Umbilical cord (tissue), 2 donors: Measurements from ENCODE around the gene DPP6. TPM values are rescaled to one million over a fixed set of nuclear protein-coding genes. Genes with fewer than 3 reads are reported as not detected.

Experiments
- DNase-seq: peaks from one replicate; pipeline ENCODE4 v3.0.0-alpha.2; 2015; ENCODE audit warnings: low spot score
- total RNA-seq: library from RNA; depleted of rRNA; stranded (reverse); fragments of >200 nt; gene quantifications from one replicate; pipeline ENCODE4 v1.2.3, GENCODE V29; 2014; ENCODE audit warnings: low replicate concordance; ENCODE audit not compliant: insufficient read depth

Gene DPP6
- total RNA-seq, 1 donor from 2014 or later: 1.2 TPM

DNA sequence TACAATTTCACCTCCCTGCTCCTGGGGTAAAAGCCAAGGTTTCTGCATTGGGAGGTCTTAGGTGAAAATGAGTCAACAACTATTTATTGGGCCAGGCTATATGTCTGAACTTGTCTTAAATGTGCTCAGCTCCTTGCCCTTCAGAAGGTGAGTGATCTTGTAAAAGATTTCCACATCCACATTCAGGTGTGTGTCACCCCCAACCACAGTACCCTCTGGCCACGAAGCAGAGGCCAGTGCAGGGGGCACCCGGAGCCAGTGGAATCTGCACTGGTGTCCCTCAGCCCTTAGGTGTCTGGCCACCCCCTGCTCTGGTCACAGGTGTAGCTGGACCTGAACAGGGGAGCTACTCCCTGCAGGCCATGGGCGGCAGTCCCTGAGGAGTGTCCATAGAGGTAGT lies 752.3 kb downstream of the DPP6 start:
- DNase-seq: no peak

DNA sequence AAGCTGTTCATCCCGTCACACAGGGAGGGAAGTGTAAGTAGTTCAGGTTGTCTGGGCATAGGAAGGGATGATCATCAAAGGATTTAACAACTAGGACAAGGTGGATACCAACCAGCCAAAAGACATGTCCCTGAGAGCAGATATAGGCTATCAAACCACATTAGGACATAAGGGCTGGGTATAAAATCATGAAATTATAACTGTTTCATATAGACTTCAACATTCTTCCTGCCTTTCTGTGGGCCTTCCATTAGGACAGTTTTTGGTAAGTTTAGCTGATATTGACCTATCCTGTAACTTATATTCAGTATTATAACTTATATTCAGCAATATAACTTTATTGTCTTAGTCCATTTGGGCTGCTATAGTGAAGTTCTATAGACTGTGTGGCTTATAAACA lies 759.8 kb downstream of the DPP6 start:
- no peak for DNase-seq

DNA sequence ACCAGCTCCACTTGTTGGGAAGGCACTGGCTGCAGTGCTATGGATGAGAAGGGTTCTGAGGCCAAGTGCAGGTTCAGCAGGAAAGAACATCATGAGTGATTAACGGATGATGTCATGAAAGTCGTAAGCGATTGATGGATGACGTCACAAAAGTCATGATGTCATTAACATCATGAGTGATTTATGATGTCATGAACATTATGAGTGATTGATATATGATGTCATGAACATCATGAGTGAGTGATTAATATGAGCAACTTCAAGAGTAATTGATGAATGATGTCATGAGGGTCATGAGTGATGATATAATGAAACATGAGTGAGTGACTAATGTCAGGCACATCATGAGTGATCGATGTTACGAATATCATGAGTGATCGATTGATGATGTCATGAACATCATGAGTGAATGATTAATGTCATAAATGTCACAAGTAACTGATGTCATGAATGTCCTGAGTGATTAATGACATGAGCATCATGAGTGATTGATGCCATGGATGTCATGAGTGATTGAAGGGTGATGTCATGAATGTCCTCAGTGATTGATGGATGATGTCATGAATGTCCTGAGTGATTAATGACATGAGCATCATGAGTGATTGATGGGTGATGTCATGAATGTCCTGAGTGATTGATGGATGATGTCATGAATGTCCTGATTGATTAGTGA lies 765.2 kb downstream of the DPP6 start:
- no peak for DNase-seq

DNA sequence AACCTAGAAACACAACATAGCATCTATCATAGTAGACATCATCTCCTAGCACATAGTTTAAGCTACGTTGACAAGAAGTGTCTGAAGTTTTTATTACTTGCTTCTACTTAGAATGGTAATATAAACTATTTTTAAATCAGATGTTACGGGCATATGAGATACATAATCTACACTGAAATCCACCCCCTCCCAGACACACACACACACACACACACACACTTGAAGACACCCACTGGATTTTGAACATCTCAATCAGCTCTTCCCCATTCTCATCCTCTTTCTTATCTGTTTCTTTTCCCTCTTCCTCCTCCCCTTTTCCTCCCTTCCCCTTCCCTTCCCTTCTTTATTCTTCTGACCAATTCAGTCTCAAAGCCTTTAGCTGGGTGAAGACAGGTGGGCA lies 774.8 kb downstream of the DPP6 start:
- no peak for DNase-seq

DNA sequence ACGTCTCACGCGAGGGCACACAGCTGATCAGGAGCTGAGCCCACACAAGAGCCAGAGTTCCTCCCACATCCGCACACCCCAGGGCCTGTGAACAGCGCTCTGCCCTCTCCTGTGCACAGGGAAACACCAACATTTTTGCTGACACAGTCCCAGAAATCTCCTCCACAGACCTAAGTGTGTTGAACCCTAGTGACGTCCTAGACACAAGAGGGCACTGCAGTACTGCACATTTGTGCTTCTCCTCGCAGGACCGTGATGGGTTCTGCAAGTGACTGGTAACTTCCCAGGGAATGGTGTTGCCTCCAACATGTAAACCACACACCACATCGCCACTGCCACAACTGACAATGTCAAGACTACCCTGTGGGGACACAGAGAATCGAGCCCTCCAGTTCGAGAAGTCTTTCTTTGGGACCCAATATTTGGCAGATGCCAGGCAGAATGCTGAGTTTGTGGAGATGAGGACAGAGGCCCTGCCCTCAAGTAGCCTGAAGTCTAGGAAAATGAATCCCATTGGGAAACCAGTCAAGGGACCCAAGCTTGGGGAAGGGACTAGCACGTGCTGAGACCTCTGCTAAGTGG lies 780.5 kb downstream of the DPP6 start:
- DNase-seq: no peak

DNA sequence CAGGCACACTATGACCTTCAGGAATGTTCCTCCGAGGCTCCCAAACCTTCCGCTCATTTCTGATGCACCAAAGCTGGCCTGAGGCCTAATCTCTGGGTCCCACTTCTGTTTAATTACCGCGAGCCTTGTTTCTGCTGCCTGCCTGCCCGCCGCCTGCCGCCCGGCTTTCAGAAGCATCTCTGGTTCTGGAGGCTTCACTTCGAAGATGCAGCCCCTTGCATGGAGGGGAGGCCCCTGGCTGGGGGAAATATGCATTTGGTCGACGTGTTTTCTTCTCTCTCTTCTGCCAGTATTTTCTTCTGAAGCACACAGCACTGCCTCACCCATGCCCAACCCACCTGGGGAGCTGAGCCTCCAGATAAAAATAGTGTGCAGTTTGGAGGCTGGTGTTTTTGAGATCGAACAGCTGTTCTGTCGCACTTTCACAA lies 783.8 kb downstream of the DPP6 start:
- no peak for DNase-seq

DNA sequence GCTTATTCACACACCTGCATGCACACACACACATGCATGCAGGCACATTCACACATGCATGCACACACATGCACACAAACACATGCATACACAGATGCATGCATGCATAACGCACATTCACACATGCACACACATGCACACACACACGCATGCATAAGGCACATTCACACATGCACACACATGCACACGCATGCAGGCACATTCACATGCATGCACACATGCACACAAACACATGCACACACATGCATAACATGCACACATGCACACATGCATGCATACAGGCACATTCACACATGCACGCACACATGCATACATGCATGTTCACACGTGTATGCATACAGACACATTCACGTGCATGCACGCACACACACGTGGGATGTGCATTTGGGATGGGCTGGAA lies 784.9 kb downstream of the DPP6 start:
- DNase-seq: no peak

DNA sequence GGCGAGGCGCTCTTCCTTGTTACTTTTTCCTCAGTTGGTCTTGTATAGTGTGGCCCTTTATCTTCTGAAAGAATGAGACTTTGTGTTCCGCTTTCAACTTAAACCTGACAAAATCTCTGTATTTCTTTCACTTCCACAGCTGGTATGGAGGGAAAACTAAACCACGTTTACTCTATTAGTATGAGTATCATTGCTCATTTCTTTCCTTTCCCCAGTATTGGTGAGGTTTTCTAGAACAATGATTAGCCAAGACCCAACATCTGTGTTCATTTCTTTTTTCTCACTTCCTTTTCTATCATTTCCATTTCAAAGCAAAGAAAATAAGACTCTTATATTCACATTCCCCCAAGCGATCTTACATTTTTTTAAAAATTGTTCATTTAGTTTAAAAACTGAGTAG lies 785.4 kb downstream of the DPP6 start:
- no peak for DNase-seq

DNA sequence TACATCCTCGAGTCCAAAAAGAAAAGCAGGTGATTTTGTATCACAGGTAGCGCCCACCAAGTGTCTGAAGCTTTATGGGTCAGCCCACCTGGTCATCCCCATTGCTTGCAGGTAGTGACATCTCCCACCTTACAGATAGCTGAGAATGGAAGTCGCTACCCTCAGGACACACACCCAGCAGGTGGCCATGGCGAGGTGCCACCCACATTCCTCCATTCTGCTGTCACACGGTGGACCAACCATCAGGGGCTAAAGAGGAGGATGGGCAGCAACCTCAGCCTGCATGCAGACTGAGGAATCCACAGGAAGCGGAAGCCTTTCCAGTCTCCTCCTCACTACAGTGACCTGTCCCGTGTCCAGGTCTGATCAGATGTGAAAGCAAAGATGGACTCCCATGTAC lies 787.9 kb downstream of the DPP6 start:
- DNase-seq: no peak

DNA sequence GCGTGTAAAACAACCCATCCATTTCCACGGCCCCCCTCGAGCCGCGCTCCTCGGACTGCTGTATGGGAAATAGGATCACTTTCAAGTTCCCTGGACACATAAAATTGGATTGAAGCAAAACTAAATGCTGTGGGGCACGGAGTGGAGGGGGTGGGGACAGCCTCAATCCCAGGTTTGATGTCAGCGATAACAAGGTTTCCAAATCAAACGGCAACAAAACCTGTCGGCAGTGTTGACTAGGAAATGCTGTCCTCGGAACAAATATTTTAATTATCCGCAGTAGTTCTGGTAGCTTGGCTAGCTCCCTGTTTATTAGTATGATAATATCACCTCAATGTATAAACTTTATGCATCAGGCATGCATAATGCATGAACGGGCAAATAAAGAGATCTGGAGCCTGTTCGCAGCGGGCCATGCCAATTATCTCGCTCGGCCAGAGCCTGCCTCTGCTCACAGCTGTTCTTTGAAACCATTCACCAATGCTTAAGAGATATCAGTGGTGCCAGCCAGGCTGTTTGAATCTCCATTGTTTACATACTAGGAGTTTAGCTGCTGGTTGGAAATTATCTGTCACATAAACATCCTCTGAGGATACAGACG lies 789.6 kb downstream of the DPP6 start:
- DNase-seq: no peak

DNA sequence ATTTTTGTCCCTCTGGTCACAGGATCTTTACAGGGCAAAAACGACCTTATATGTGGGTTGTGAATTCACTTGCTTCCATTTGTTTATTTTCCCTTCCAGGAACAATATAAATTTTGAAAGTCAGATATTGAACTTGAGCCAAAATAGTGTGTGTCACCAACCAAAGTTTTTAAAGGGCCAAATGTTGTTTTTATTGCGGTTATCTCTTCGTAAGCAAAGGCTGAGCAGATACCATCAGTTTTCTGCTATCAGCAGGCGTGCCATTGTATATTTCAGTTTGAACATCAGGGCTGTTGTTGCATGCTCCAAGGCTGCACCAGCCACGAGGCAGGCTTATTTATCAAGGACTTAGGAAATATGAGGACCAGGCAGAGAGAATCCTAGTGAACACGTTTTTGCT lies 790.4 kb downstream of the DPP6 start:
- DNase-seq: no peak

DNA sequence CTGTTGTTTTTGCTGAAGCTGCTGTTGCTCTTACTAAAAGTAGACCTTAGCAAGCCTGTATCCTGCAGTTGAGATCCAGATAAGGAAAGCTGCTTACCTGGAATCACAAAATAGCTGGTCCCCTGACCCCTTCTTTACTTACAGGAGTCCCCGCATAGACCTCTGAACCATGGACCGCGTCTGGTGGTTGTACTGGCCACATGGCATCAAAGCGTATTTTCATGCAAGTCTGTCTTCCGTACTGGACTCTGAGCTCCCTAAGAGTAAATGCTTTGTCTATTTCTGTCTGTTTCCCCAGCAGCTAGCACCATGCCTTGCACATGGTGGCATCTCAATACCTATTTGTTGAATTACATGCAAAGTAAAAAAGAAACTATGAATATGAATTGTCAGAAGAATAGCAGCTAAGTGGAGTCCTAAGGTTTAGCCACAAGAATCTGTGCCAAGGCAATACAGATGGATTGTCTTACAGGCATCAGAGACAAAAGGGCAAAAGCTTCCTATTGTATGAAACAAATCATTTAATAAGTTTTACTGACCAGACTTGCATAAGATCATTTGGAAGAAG lies 791.6 kb downstream of the DPP6 start:
- no peak for DNase-seq

DNA sequence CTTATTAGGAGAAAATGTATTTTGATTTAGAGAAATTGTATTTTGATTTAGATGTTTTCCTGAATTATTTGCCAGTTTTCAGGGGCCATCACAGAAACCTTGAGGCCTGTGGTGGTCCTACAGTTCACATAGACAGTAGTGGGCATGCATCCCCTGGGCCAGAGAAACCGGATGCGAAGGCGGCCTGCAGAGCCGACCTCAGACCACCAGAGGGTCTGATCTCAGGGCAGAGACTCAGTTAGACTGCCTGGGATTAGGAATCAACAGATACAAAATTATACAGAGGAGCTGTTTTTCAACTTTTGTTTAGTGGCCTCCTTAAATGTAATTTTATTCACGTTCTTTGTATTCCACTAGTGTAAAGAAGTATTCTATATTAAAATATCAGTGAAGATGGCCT lies 792.3 kb downstream of the DPP6 start:
- no peak for DNase-seq

DNA sequence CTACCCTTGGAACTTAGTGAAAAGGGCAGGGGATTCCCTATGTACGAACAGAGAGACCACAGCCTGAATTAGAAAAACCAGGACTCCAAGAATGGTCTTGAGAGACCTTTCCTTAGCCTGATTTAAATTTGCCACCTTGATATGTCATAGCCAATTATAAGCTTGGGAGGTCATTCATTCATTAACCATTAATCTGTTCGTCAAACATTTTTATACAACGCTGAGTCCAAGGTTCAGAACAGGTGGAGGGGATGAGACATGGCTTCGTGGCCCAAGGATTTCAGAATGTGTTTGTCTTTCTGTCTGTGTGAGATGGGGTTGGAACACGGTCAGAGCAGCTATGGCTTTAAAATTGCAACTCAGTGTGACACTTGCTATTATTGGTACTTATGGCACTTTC lies 792.8 kb downstream of the DPP6 start:
- no peak for DNase-seq

DNA sequence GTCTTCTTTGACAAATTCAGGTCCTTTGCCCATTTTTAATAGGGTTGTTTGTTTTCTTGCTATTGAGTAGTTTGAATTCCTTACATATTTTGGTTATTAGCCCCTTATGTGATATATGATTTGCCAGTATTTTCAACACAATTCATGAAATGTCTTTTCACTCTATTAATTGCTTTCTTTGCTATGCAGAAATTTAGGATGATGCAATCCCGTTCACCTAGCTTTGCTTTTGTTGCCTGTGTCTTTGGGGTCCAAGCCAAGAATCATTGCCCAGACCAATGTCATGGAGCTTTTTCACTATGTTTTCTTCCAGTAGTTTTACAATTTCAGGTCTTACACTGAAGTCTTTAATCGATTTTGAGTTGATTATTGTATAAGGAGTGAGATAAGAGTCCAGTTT lies 796.3 kb downstream of the DPP6 start:
- DNase-seq: no peak

DNA sequence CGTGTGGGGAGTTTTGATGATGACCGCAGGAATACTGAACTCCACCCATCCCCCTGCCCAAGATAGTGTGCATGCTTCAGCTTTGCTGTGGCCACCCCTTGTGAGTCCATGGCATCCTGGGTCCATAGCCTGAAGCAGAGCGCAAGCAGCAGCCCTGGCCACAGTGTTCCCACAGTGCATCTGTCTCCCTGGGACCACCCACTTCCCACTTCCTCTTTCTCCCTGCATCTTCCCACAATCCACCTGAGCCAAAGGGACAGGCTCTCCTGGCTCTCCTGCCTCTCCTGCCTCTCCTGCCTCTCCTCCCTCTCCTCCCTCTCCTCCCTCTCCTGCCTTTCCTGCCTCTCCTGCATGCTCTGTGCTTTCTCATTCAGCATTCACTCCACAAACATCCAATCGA lies 800.0 kb downstream of the DPP6 start:
- no peak for DNase-seq

DNA sequence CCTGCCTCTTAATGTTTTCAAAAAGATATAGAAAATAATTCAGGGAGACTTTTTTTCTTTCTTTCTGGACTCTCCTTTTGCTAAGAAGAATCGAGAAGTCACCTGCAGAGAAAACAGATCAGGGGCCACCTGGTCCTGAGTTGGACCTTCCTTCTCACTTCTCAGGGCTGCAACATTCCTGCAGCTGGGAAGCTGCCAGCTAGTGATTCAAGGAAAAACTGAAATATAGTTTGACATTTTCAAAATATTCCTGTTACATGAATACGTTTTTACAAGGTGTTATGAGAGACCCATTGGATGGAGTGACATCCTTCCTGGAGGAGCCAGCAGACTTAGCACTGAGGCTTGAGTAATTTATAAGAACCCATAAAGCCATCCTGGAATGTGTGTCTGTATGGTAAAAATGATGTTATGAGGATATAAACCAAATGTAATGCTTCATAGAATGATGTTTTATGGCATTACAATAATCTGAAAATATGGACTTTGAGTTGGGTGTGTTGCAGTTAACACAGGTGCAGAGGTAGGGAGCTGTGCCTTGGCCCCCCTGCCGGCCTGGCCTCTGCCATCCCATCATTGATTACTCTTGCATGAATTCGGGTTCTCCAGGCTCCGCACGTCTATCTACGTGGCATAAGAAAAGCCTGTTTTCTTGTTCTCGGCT lies 801.0 kb downstream of the DPP6 start:
- DNase-seq: no peak

DNA sequence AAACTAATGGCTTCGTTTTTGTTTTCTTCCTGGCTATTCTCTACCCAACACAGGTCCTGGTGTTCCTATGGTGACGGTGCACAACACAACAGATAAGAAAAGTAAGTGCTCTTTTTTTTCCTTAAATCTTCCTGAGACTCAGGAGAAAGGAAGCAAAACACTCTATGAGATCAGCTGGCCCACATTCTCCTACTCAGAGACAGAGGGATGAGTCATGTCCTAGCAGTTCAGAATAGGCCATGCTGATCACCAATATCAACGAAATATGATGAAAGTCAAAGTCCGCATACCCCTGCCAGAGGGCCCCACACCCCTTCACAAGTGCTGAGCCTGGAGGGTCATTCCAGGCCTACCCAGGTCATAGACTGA lies 801.5 kb downstream of the DPP6 start:
- no peak for DNase-seq

DNA sequence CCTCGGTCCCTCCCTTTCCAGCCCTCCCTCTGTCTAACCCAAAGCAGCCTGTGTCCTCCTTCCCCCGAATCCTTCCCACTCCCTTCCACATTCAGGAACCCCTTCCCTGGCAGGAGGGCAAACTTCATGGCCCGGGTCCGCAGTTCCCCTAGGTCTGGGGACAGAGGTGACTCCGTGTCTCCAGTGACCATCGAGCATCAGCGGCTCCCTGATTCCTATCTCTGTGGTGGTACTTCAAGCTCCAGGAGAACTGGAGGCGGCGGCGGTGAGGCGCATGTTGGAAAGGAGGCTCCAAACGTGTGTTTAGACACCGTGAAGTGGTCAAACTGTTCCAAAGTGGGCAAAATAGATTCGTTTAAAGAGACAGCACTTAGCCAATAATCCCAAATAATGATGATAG lies 802.6 kb downstream of the DPP6 start:
- no peak for DNase-seq

DNA sequence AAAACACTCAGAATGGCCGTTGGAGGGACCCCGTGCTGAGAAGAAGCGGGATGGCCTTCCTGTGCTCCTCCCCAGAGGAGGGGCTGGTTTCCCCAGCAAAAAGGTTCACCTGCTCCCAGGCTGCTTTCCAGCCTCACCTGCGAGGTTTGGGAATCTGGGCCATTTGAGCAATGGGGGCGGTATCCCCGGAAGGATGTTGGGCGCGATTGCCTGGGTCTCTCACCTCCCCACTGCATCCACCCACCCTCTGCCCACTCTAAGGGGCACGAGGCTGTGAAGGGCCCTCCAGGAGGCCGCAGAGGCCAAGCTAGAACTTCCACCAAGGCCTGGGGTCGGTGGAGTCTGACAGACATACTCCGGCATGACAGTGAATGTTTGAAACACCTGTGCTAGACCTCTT lies 803.2 kb downstream of the DPP6 start:
- DNase-seq: no peak

DNA sequence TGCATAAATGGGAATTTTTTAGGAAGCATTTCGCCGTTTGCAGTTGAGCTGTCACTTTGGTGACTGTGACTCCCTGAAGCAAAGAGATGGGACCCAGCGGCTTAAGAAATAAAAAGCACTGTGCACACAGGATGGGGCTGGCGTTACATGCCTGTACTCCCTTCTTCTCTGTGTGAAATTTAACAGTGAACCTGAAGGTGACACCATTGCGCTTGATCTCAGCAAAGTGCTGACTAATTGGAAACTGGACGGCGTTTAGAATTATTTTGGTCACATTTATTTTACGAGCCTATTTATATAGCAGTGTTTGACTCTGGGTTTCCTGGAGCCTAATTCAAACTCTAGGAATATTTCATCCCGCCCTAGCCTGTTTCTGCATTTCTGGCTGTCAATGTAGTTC lies 804.5 kb downstream of the DPP6 start:
- DNase-seq: no peak

DNA sequence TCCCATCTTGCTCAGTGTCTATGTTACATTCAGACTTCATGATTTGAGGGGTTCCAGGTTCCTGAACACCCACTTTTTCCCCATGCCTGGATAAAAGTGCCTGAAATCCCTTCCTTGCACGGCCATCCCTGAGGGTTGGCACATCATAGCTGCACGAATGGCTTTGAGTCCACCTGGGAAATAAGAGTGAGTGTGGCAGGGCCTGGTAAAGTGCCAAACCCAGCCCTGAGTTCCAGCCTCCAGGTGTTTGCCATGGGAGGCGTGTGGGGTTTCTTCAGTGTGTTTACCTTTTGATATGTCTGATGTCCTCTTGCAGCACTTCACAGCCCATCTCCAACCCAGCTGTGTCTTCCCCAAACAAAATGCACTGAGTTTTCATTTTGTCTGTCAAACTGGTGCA lies 805.0 kb downstream of the DPP6 start:
- DNase-seq: no peak
